MM.1S (cell line): ENCODE data around the gene PPP4R3B.

Experiments used
- DNase-seq: peaks from one replicate; pipeline ENCODE4 v3.0.0-alpha.2; 2015
- H2AFZ ChIP-seq: fragments of 300-600 bp; sonication (generic); 2 replicates; pipeline ENCODE4 v1.6.0; 2016; ENCODE audit warnings: antibody characterized with exemption, low read length
- H3F3A ChIP-seq: fragments of 300-600 bp; sonication (generic); 2 replicates; pipeline ENCODE4 v1.6.1; 2016; ENCODE audit warnings: mild to moderate bottlenecking, antibody characterized with exemption, low read length, moderate library complexity, mixed read lengths; ENCODE audit not compliant: insufficient read depth
- H3K27ac ChIP-seq: fragments of 300-600 bp; sonication (generic); 2 replicates; pipeline ENCODE4 v1.5.1; 2016; ENCODE audit warnings: mild to moderate bottlenecking, low read length
- H3K27me3 ChIP-seq: fragments of 300-600 bp; sonication (generic); replicated peaks from 2 replicates; pipeline ENCODE4 v1.6.0; 2016; ENCODE audit warnings: low read length; ENCODE audit not compliant: insufficient read depth
- H3K36me3 ChIP-seq: fragments of 300-600 bp; sonication (generic); replicated peaks from 2 replicates; pipeline ENCODE4 v1.6.1; 2016; ENCODE audit warnings: mild to moderate bottlenecking, low read length, mixed read lengths; ENCODE audit not compliant: insufficient read depth
- H3K4me1 ChIP-seq: fragments of 300-600 bp; sonication (generic); 2 replicates; pipeline ENCODE4 v1.6.1; 2016; ENCODE audit warnings: low read length, mixed read lengths
- H3K4me2 ChIP-seq: fragments of 300-600 bp; sonication (generic); 2 replicates; pipeline ENCODE4 v1.6.0; 2016; ENCODE audit warnings: low read depth, low read length
- H3K4me3 ChIP-seq: fragments of 300-600 bp; sonication (generic); 2 replicates; pipeline ENCODE4 v1.5.1; 2016; ENCODE audit warnings: low read length, mixed read lengths
- H3K79me2 ChIP-seq: fragments of 300-600 bp; sonication (generic); 2 replicates; pipeline ENCODE4 v1.6.1; 2016; ENCODE audit warnings: mixed run types, low read length, mixed read lengths
- H3K9ac ChIP-seq: fragments of 300-600 bp; sonication (generic); 2 replicates; pipeline ENCODE4 v1.6.1; 2016; ENCODE audit warnings: low read length, mixed read lengths
- H3K9me2 ChIP-seq: fragments of 300-600 bp; sonication (generic); replicated peaks from 2 replicates; pipeline ENCODE4 v1.6.1; 2016; ENCODE audit warnings: mild to moderate bottlenecking, low read length, mixed read lengths; ENCODE audit not compliant: insufficient read depth
- H3K9me3 ChIP-seq: fragments of 300-600 bp; sonication (generic); replicated peaks from 2 replicates; pipeline ENCODE4 v1.6.1; 2016; ENCODE audit warnings: mild to moderate bottlenecking, low read length, mixed read lengths; ENCODE audit not compliant: insufficient read depth
- H4K20me1 ChIP-seq: fragments of 300-600 bp; sonication (generic); 2 replicates; pipeline ENCODE4 v1.6.1; 2016; ENCODE audit warnings: mild to moderate bottlenecking, low read length, moderate library complexity, mixed read lengths; ENCODE audit not compliant: insufficient read depth
- EZH2 ChIP-seq: fragments of 300-600 bp; sonication (generic); optimal IDR thresholded peaks from 2 replicates; pipeline ENCODE3; 2017; ENCODE audit warnings: low read depth, mild to moderate bottlenecking, antibody characterized with exemption, low read length, mixed read lengths
- EZH2phosphoT487 ChIP-seq: fragments of 300-600 bp; sonication (generic); IDR thresholded peaks from 2 replicates; pipeline ENCODE4 v1.6.1; 2018; ENCODE audit warnings: antibody characterized with exemption, low read length
- TF ChIP-seq, protein P1 (sequence below): fragments of 300-600 bp; sonication (generic); IDR thresholded peaks from 2 replicates; pipeline ENCODE4 v1.5.1; 2016; ENCODE audit warnings: antibody characterized with exemption, low read length, mixed read lengths

PPP4R3B gene

GRCh38 chr2:55530539-55531081 is 86.8 kb downstream of the PPP4R3B start:
- H3F3A ChIP-seq, result no peaks in the 10 kb centered on the region
- no peak overlapping the region for H3K9ac ChIP-seq
- H3K36me3 ChIP-seq, result no peaks in the 10 kb centered on the region; the same call in 1 of the 2 replicates
- no peak for DNase-seq
- H3K9me3 ChIP-seq, result no peaks in the 10 kb centered on the region
- TF ChIP-seq EZH2phosphoT487, result no peak
- TF ChIP-seq, protein P1, sequence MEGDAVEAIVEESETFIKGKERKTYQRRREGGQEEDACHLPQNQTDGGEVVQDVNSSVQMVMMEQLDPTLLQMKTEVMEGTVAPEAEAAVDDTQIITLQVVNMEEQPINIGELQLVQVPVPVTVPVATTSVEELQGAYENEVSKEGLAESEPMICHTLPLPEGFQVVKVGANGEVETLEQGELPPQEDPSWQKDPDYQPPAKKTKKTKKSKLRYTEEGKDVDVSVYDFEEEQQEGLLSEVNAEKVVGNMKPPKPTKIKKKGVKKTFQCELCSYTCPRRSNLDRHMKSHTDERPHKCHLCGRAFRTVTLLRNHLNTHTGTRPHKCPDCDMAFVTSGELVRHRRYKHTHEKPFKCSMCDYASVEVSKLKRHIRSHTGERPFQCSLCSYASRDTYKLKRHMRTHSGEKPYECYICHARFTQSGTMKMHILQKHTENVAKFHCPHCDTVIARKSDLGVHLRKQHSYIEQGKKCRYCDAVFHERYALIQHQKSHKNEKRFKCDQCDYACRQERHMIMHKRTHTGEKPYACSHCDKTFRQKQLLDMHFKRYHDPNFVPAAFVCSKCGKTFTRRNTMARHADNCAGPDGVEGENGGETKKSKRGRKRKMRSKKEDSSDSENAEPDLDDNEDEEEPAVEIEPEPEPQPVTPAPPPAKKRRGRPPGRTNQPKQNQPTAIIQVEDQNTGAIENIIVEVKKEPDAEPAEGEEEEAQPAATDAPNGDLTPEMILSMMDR, result no peak
- no peak for TF ChIP-seq EZH2
- H4K20me1 ChIP-seq, result no peaks in the 10 kb centered on the region
- no peaks in the 10 kb centered on the region for H3K4me1 ChIP-seq
- H3K4me2 ChIP-seq, result no peak overlapping the region
- H3K79me2 ChIP-seq, result no peaks in the 10 kb centered on the region
- H3K4me3 ChIP-seq, result no peak overlapping the region
- no peak overlapping the region for H3K27ac ChIP-seq
- H3K27me3 ChIP-seq, result no peaks in the 10 kb centered on the region
- no peak overlapping the region for H2AFZ ChIP-seq
- no peaks in the 10 kb centered on the region for H3K9me2 ChIP-seq

- Histone ChIP-seq H4K20me1 (no peaks in the 10 kb centered on the region), H3K9ac (no peak overlapping the region), H2AFZ (no peak overlapping the region), H3K9me3 (no peaks in the 10 kb centered on the region), H3K9me2 (no peaks in the 10 kb centered on the region), H3K36me3 (no peaks in the 10 kb centered on the region; the same call in 1 of the 2 replicates), H3K27ac (no peak overlapping the region), H3K4me3 (no peak overlapping the region), H3K79me2 (no peaks in the 10 kb centered on the region), H3K4me2 (no peak overlapping the region), H3K27me3 (no peaks in the 10 kb centered on the region), H3K4me1 (no peaks in the 10 kb centered on the region), H3F3A (no peaks in the 10 kb centered on the region)
- no peak for DNase-seq
- TF ChIP-seq EZH2 (no peak), EZH2phosphoT487 (no peak)
- TF ChIP-seq, protein P1, result no peak
These were observed 91.2 kb downstream of the PPP4R3B start for GRCh38 chr2:55526174-55526573.

DNA sequence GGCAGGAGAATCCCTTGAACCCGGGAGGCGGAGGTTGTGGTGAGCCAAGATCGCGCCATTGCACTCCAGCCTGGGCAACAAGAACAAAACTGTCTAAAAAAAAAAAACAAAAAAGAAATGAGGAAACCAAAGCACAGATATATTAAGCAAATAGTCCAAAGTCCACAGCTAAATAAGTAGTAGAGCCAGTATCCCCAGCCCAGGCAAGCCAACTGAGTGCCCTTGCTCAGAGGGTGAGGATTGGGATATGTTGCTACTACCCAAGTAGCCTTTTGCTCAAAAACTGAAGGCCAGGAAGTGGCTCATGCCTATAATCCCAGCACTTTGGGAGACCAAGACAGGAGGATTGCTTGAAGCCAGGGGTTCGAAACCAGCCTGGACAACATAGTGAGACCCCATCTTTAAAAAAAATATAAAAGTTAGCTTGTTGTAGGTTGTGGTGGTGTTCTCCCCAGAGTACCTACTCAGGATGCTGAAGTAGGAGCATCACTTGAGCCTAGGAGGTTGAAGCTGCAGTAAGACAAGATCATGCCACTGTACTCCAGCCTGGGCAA is 92.5 kb downstream of the PPP4R3B start:
- H3K4me2 ChIP-seq, result no peak overlapping the region
- H3K27me3 ChIP-seq, result no peaks in the 10 kb centered on the region
- H3K27ac ChIP-seq, result no peak overlapping the region
- H3K36me3 ChIP-seq, result no peaks in the 10 kb centered on the region; the same call in 1 of the 2 replicates
- no peaks in the 10 kb centered on the region for H4K20me1 ChIP-seq
- H2AFZ ChIP-seq, result no peak overlapping the region
- DNase-seq, result no peak
- H3K4me1 ChIP-seq, result 0 out of 2 replicates have a peak, but pooled peaks cover 5% of the 10 kb centered on the region
- no peak overlapping the region for H3K4me3 ChIP-seq
- no peaks in the 10 kb centered on the region for H3K79me2 ChIP-seq
- H3K9ac ChIP-seq, result no peak overlapping the region
- no peaks in the 10 kb centered on the region for H3K9me2 ChIP-seq
- TF ChIP-seq EZH2phosphoT487 (no peak), EZH2 (no peak)
- TF ChIP-seq, protein P1, result no peak
- H3K9me3 ChIP-seq, result no peaks in the 10 kb centered on the region
- no peaks in the 10 kb centered on the region for H3F3A ChIP-seq
